Measurements from ENCODE around the gene ZNF407.

ZNF407 gene

DNA sequence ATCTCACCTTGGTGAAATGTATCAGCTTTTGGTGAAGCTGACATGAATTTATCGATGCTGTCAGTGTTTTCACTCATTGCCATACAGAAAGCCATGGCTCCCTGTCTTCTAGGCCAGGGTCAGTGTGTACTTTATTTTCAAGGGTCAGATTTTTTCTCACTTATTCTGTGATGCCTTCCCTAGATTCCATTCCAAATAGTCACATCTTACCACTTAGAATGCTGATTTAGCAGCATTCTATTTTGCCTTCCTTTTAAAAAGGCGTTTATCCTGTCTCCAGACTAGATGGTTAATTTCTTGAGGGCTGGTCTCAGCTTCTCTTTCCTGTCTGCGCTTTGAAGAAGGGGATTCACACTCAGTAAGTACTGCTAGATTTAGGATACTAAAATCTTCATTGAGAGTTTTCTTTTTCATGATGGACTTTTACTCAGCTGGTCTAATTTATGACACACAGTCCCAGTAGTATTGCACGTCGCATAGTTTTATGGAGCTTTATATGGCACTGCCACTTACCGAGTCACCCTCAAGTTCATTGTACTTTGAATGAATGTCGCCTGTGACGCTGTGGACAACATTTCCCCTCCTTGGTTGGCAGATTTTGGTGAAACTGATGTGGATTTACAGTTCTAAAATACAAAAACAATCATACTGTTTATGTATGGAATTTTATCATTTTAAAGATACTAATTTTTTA lies 194.0 kb downstream of the ZNF407 start:
- H3K4me3 ChIP-seq, result no peak overlapping the region
- no peak for DNase-seq (ENCODE audit: low spot score in 2 of 2)
- in situ Hi-C loops (cut with MboI; ENCODE audit: low sequenced_read_pairs), result no loop called here

GRCh38 chr18:74793746-74794145 lies 196.1 kb downstream of the ZNF407 start:
- Histone ChIP-seq H3K36me3 (replicated peaks) (no peaks in the 10 kb centered on the region), H3K4me3 (no peak overlapping the region), H3K27me3 (ENCODE audit: low read depth) (no peaks in the 10 kb centered on the region), H3K9me3 (no peaks in the 10 kb centered on the region), H3K4me1 (no peaks in the 10 kb centered on the region)
- in situ Hi-C loops (cut with MboI; ENCODE audit: low sequenced_read_pairs), result no loop called here
- DNase-seq (ENCODE audit: low spot score in 2 of 2), result no peak

More for the DNA sequence above, 194.0 kb downstream of the ZNF407 start:
- Histone ChIP-seq H3K27me3 (ENCODE audit: low read depth) (no peaks in the 10 kb centered on the region), H3K9me3 (no peaks in the 10 kb centered on the region), H3K36me3 (replicated peaks) (no peaks in the 10 kb centered on the region), H3K4me1 (no peaks in the 10 kb centered on the region)

DNA sequence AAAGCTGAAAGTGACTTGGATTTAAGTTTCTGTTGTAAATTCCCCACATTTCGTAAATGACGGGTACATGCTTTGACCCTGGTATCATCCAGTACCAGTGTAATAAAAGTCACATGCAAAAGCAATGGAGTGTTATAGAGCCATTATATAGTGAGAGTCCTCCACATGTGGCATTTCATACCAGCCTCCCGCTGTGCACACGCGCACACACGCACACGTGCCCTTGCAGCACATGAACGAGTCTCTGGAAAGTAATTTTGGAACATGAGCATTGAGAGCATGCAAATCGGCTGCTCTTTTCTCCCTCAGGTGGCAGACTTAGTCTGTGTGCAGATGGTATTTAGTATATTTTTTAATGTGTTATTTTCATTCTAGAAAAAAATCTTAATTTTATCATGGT lies 198.1 kb downstream of the ZNF407 start:
- Histone ChIP-seq H3K9me3 (no peaks in the 10 kb centered on the region), H3K27me3 (ENCODE audit: low read depth) (no peaks in the 10 kb centered on the region), H3K4me3 (no peak overlapping the region), H3K4me1 (peaks cover 15% of the 10 kb centered on the region), H3K36me3 (replicated peaks) (no peaks in the 10 kb centered on the region)
- in situ Hi-C loops (cut with MboI; ENCODE audit: low sequenced_read_pairs), result no loop called here
- DNase-seq (ENCODE audit: low spot score in 2 of 2), result no peak

- no peaks in the 10 kb centered on the region for H3K9me3 ChIP-seq
- in situ Hi-C loops (cut with MboI; ENCODE audit: low sequenced_read_pairs), result no loop called here
- H3K36me3 ChIP-seq (replicated peaks), result no peaks in the 10 kb centered on the region
- H3K4me3 ChIP-seq, result no peak overlapping the region
- peaks cover 17% of the 10 kb centered on the region for H3K4me1 ChIP-seq
- DNase-seq (ENCODE audit: low spot score in 2 of 2), result no peak
- no peaks in the 10 kb centered on the region for H3K27me3 ChIP-seq (ENCODE audit: low read depth)
Observed at GRCh38 chr18:74796211-74796610, 198.5 kb downstream of the ZNF407 start.

- in situ Hi-C loops (cut with MboI; ENCODE audit: low sequenced_read_pairs), result no loop called here
- Histone ChIP-seq H3K4me3 (no peak overlapping the region), H3K36me3 (replicated peaks) (no peaks in the 10 kb centered on the region), H3K27me3 (ENCODE audit: low read depth) (no peaks in the 10 kb centered on the region), H3K9me3 (no peaks in the 10 kb centered on the region), H3K4me1 (peaks cover 17% of the 10 kb centered on the region)
- DNase-seq (ENCODE audit: low spot score in 2 of 2), result no peak
Observed at GRCh38 chr18:74796841-74797576, 199.3 kb downstream of the ZNF407 start.

- in situ Hi-C loops (cut with MboI; ENCODE audit: low sequenced_read_pairs), result no loop called here
- Histone ChIP-seq H3K4me3 (no peak overlapping the region), H3K36me3 (replicated peaks) (no peaks in the 10 kb centered on the region), H3K9me3 (no peaks in the 10 kb centered on the region), H3K27me3 (ENCODE audit: low read depth) (no peaks in the 10 kb centered on the region), H3K4me1 (peaks cover 17% of the 10 kb centered on the region)
- DNase-seq (ENCODE audit: low spot score in 2 of 2), result no peak
Observed at GRCh38 chr18:74797577-74798151, 200.0 kb downstream of the ZNF407 start.

DNA sequence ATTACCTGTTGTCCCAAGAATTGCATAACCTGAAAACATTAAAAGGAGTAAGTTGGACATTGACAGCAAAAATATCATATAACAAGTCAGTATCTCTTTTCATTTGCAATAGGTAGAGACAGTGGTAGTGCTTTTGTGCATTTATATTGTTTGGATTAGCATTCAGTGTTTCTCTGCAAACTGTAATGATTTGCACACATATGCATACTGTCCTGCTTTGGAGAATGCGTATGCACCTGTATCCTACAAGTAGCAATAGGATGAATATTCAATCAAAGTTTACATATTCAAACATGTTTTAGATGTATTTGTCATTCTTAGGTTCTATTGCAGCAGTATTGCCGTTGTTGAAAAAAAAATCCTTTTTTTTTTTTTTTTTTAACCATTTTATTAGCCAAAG lies 201.9 kb downstream of the ZNF407 start:
- H3K4me1 ChIP-seq, result peaks cover 23% of the 10 kb centered on the region
- no peaks in the 10 kb centered on the region for H3K36me3 ChIP-seq (replicated peaks)
- no peaks in the 10 kb centered on the region for H3K9me3 ChIP-seq
- H3K4me3 ChIP-seq, result no peak overlapping the region
- in situ Hi-C loops (cut with MboI; ENCODE audit: low sequenced_read_pairs), result no loop called here
- H3K27me3 ChIP-seq (ENCODE audit: low read depth), result no peaks in the 10 kb centered on the region
- peak in 1 of 2 experiments; percentile 15 for DNase-seq (ENCODE audit: low spot score in 2 of 2)

- DNase-seq (ENCODE audit: low spot score in 2 of 2), result peak in 1 of 2 experiments; percentile 62
- Histone ChIP-seq H3K4me1 (peaks cover 25% of the 10 kb centered on the region), H3K9me3 (no peaks in the 10 kb centered on the region), H3K27me3 (ENCODE audit: low read depth) (no peaks in the 10 kb centered on the region), H3K4me3 (no peak overlapping the region), H3K36me3 (replicated peaks) (no peaks in the 10 kb centered on the region)
- in situ Hi-C loops (cut with MboI; ENCODE audit: low sequenced_read_pairs), result no loop called here
Observed at GRCh38 chr18:74800098-74800497, 202.4 kb downstream of the ZNF407 start.

DNA sequence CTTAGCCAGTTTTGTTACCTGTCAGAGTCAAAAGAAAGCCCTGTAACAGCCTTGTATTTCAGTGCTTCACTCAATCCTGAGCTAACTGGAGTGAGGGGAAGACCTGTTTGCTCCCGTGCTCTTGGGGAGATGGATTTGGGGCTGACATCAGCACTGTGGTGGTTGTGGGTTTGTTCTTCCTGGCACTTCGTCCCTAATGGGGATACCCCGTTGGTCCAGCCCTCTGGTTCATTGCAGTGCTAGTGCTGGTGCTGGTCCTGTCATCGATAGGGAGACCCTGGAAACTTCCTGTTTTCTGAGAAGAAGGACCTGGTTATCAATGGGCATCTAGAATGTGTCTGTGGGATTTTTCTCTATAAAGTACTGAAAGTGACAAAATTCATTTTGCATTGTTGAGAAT lies 205.4 kb downstream of the ZNF407 start:
- Histone ChIP-seq H3K4me1 (peaks cover 25% of the 10 kb centered on the region), H3K9me3 (no peaks in the 10 kb centered on the region), H3K27me3 (ENCODE audit: low read depth) (no peaks in the 10 kb centered on the region), H3K4me3 (no peak overlapping the region), H3K36me3 (replicated peaks) (no peaks in the 10 kb centered on the region)
- in situ Hi-C loops (cut with MboI; ENCODE audit: low sequenced_read_pairs), result no loop called here
- no peak for DNase-seq (ENCODE audit: low spot score in 2 of 2)

DNA sequence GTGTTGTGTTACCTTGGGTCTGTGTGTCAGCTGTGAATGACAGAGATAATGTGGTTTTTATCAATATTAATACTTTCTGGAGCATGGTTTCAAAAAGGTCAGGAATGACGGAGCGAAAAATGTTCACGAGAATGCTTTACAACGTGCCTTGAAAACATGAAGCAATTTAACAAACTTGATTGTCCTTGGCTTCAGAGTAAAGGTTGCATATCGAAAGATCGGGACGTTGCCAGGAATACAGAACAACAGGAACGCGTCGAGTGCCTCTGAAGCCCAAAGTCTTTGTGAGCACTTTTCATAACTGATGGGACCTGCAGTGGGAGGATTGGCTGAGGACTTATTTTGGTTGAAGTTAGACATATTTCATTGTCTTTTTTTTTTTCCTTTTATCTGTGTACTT lies 206.1 kb downstream of the ZNF407 start:
- Histone ChIP-seq H3K36me3 (replicated peaks) (no peaks in the 10 kb centered on the region), H3K4me1 (peaks cover 25% of the 10 kb centered on the region), H3K4me3 (no peak overlapping the region), H3K9me3 (no peaks in the 10 kb centered on the region), H3K27me3 (ENCODE audit: low read depth) (no peaks in the 10 kb centered on the region)
- in situ Hi-C loops (cut with MboI; ENCODE audit: low sequenced_read_pairs), result no loop called here
- DNase-seq (ENCODE audit: low spot score in 2 of 2), result no peak

GRCh38 chr18:74804677-74805076 lies 207.0 kb downstream of the ZNF407 start:
- DNase-seq (ENCODE audit: low spot score in 2 of 2), result no peak
- Histone ChIP-seq H3K27me3 (ENCODE audit: low read depth) (no peaks in the 10 kb centered on the region), H3K36me3 (replicated peaks) (no peaks in the 10 kb centered on the region), H3K9me3 (no peaks in the 10 kb centered on the region), H3K4me3 (no peak overlapping the region), H3K4me1 (peaks cover 21% of the 10 kb centered on the region)
- in situ Hi-C loops (cut with MboI; ENCODE audit: low sequenced_read_pairs), result no loop called here

- Histone ChIP-seq H3K4me1 (peaks cover 8% of the 10 kb centered on the region), H3K9me3 (no peaks in the 10 kb centered on the region), H3K4me3 (no peak overlapping the region), H3K27me3 (ENCODE audit: low read depth) (no peaks in the 10 kb centered on the region), H3K36me3 (replicated peaks) (no peaks in the 10 kb centered on the region)
- DNase-seq (ENCODE audit: low spot score in 2 of 2), result no peak
- in situ Hi-C loops (cut with MboI; ENCODE audit: low sequenced_read_pairs), result no loop called here
Observed at GRCh38 chr18:74806073-74806472, 208.4 kb downstream of the ZNF407 start.

DNA sequence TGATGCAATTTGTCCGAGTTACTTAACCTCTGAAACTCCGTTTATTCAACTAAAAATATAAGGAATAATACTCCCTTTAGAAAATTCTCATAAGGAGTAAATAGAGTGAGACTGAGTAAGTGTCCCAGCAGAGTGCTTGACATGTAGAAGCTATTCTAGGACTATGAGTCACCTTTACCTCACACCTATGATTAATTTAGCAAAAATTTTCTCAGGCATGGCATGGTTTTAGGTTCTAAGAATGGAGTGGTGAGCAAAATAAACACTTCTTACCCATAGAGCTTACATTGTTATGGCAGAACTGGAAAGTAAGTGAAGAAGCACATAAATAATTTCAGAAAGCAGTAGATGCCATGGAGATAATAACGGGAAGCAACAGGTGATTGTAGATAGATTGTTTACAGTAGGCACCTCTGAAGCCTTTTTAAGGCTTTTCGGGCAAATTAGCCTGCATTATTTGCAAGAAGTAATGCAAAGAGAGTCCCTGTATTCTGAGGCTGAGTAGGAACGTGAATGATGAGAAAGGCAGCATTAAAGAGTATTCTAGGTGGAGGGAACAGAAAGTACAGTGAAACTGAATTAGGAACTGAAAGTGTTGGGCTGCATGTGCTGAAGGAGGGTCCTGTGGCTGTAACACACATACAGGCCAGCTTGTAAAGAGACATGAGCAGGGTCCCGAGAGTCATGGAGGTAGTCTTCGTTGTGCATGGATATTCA lies 209.2 kb downstream of the ZNF407 start:
- Histone ChIP-seq H3K4me1 (peaks cover 8% of the 10 kb centered on the region), H3K9me3 (no peaks in the 10 kb centered on the region), H3K36me3 (replicated peaks) (no peaks in the 10 kb centered on the region), H3K4me3 (no peak overlapping the region), H3K27me3 (ENCODE audit: low read depth) (no peaks in the 10 kb centered on the region)
- in situ Hi-C loops (cut with MboI; ENCODE audit: low sequenced_read_pairs), result no loop called here
- no peak for DNase-seq (ENCODE audit: low spot score in 2 of 2)

- H3K36me3 ChIP-seq (replicated peaks), result no peaks in the 10 kb centered on the region
- in situ Hi-C loops (cut with MboI; ENCODE audit: low sequenced_read_pairs), result no loop called here
- H3K4me3 ChIP-seq, result no peak overlapping the region
- no peaks in the 10 kb centered on the region for H3K4me1 ChIP-seq
- no peak for DNase-seq (ENCODE audit: low spot score in 2 of 2)
- no peaks in the 10 kb centered on the region for H3K27me3 ChIP-seq (ENCODE audit: low read depth)
- H3K9me3 ChIP-seq, result no peaks in the 10 kb centered on the region
Observed at GRCh38 chr18:74817576-74817975, 219.9 kb downstream of the ZNF407 start.
